DND-41 (cell line): ENCODE results near the gene TGFB1.

Source experiments
- ATAC-seq: fragments of 200-7000 bp; cut with Tn5 transposase; 3 replicates; pipeline ENCODE4 v1.9.1; 2021; ENCODE audit warnings: low read depth; ENCODE audit not compliant: insufficient read depth
- DNase-seq: peaks from one replicate; pipeline ENCODE4 v3.0.0-alpha.2; 2020
- H2AFZ ChIP-seq: 2 replicates; pipeline ENCODE4 v1.6.0; 2012; ENCODE audit warnings: low read depth, low read length
- H3K27ac ChIP-seq: 2 replicates; pipeline ENCODE4 v1.5.1; 2012; ENCODE audit warnings: low read length, inconsistent platforms
- H3K27me3 ChIP-seq: fragments of 200-600 bp; sonication (generic); 2 replicates; pipeline ENCODE4 v1.6.0; 2012; ENCODE audit warnings: low read length, mild to moderate bottlenecking, inconsistent platforms; ENCODE audit not compliant: insufficient read depth, poor library complexity
- H3K36me3 ChIP-seq: 2 replicates; pipeline ENCODE4 v1.5.1; 2012; ENCODE audit warnings: low read length, inconsistent platforms; ENCODE audit not compliant: insufficient read depth
- H3K4me1 ChIP-seq: 2 replicates; pipeline ENCODE4 v1.5.1; 2012; ENCODE audit warnings: mild to moderate bottlenecking, low read length; ENCODE audit not compliant: insufficient read depth
- H3K4me2 ChIP-seq: 2 replicates; pipeline ENCODE4 v1.6.0; 2012; ENCODE audit warnings: mild to moderate bottlenecking, moderate library complexity, low read length, inconsistent platforms; ENCODE audit not compliant: insufficient read depth
- H3K4me3 ChIP-seq, 2 experiments: fragments of 200-600 bp in 1 of 2; shearing (Covaris generic) in 1 of 2; 2 replicates each; pipeline ENCODE4 v1.5.1; 2012 to 2016; ENCODE audit warnings: inconsistent platforms in 2 of 2, low read length in 2 of 2, mild to moderate bottlenecking in 2 of 2, low read depth in 1 of 2, moderate library complexity in 1 of 2
- H3K79me2 ChIP-seq: 2 replicates; pipeline ENCODE4 v1.6.0; 2012; ENCODE audit warnings: low read length, inconsistent platforms; ENCODE audit not compliant: insufficient read depth
- H3K9ac ChIP-seq: 2 replicates; pipeline ENCODE4 v1.6.0; 2012; ENCODE audit warnings: low read depth, mild to moderate bottlenecking, inconsistent platforms, low read length, moderate library complexity
- H3K9me3 ChIP-seq: 2 replicates; pipeline ENCODE4 v1.5.1; 2012; ENCODE audit warnings: low read length, moderate library complexity, mild to moderate bottlenecking, inconsistent platforms; ENCODE audit not compliant: insufficient read depth, severe bottlenecking
- H4K20me1 ChIP-seq: 2 replicates; pipeline ENCODE4 v1.6.0; 2012; ENCODE audit warnings: low read length; ENCODE audit not compliant: insufficient read depth
- CTCF ChIP-seq: IDR thresholded peaks from 2 replicates; pipeline ENCODE4 v1.5.1; 2012; ENCODE audit warnings: borderline replicate concordance, low read length, moderate library complexity, mild to moderate bottlenecking; ENCODE audit not compliant: poor library complexity, severe bottlenecking; ENCODE audit errors: extremely low read depth
- EZH2 ChIP-seq: IDR thresholded peaks from 3 replicates; pipeline ENCODE4 v1.6.1; 2012; ENCODE audit warnings: borderline replicate concordance, low read depth, mild to moderate bottlenecking, moderate library complexity, low read length, inconsistent platforms; ENCODE audit not compliant: severe bottlenecking

Gene TGFB1

GRCh38 chr19:41305927-41306793, 47.6 kb downstream of the TGFB1 start:
- Histone ChIP-seq H3K36me3 (peaks cover 64% of the 10 kb centered on the region), H3K9me3 (no peaks in the 10 kb centered on the region), H3K9ac (no peak overlapping the region), H3K4me1 (peaks cover 68% of the 10 kb centered on the region), H3K4me3 (no peak overlapping the region), H3K79me2 (peaks cover 25% of the 10 kb centered on the region), H3K27me3 (no peaks in the 10 kb centered on the region), H4K20me1 (peaks cover 43% of the 10 kb centered on the region), H3K4me2 (peak overlapping the region; percentile 21; the same call in 1 of the 2 replicates), H2AFZ (no peak overlapping the region), H3K27ac (peak overlapping the region; percentile 36)
- TF ChIP-seq EZH2: no peak
- TF ChIP-seq CTCF: no peak
- DNase-seq (no peak), ATAC-seq (no peak)

- H3K4me2 ChIP-seq: no peak overlapping the region
These were observed 48.8 kb downstream of the TGFB1 start for GRCh38 chr19:41304706-41305483.

GRCh38 chr19:41303954-41304353, 49.8 kb downstream of the TGFB1 start:
- no peak for DNase-seq

More at GRCh38 chr19:41304706-41305483, 48.8 kb downstream of the TGFB1 start:
- Histone ChIP-seq H3K27ac (no peak overlapping the region), H3K27me3 (no peaks in the 10 kb centered on the region), H3K9ac (no peak overlapping the region), H3K4me3 (no peak overlapping the region), H4K20me1 (peaks cover 46% of the 10 kb centered on the region), H3K4me1 (peaks cover 62% of the 10 kb centered on the region), H3K36me3 (peaks cover 77% of the 10 kb centered on the region), H2AFZ (no peak overlapping the region), H3K9me3 (no peaks in the 10 kb centered on the region), H3K79me2 (peaks cover 18% of the 10 kb centered on the region)
- ATAC-seq (no peak), DNase-seq (no peak)
- TF ChIP-seq EZH2 (no peak), CTCF (no peak)

More at GRCh38 chr19:41303954-41304353, 49.8 kb downstream of the TGFB1 start:
- ATAC-seq: no peak
- H3K4me1 ChIP-seq: peaks cover 56% of the 10 kb centered on the region
- H3K27ac ChIP-seq: no peak overlapping the region
- peaks cover 55% of the 10 kb centered on the region for H4K20me1 ChIP-seq
- no peaks in the 10 kb centered on the region for H3K9me3 ChIP-seq
- TF ChIP-seq EZH2 (no peak), CTCF (no peak)
- no peaks in the 10 kb centered on the region for H3K27me3 ChIP-seq
- H3K4me2 ChIP-seq: no peak overlapping the region
- peaks cover 16% of the 10 kb centered on the region for H3K79me2 ChIP-seq
- no peak overlapping the region for H3K9ac ChIP-seq
- no peak overlapping the region for H3K4me3 ChIP-seq
- peaks cover 85% of the 10 kb centered on the region for H3K36me3 ChIP-seq
- no peak overlapping the region for H2AFZ ChIP-seq
